Glutamatergic neuron (in vitro differentiated cells): Measurements from ENCODE around the gene SRGN. TPM values are rescaled to one million over a fixed set of nuclear protein-coding genes. Genes with fewer than 3 reads are reported as not detected.

Source experiments
- DNase-seq: peaks from one replicate; pipeline ENCODE4 v3.0.0; 2022
- H3K27ac Mint-ChIP-seq: one replicate; pipeline ENCODE4 v1.8.0; 2020; ENCODE audit warnings: mild to moderate bottlenecking, mixed read lengths, inconsistent platforms; ENCODE audit not compliant: unreplicated experiment
- H3K27me3 Mint-ChIP-seq: one replicate; pipeline ENCODE4 v1.8.0; 2020; ENCODE audit warnings: mild to moderate bottlenecking, moderate library complexity, mixed read lengths, inconsistent platforms; ENCODE audit not compliant: unreplicated experiment
- H3K36me3 Mint-ChIP-seq: one replicate; pipeline ENCODE4 v1.8.0; 2020; ENCODE audit warnings: mild to moderate bottlenecking, mixed read lengths, inconsistent platforms; ENCODE audit not compliant: unreplicated experiment
- H3K4me1 Mint-ChIP-seq: one replicate; pipeline ENCODE4 v1.8.0; 2020; ENCODE audit warnings: mild to moderate bottlenecking, low read depth, mixed read lengths, inconsistent platforms; ENCODE audit not compliant: unreplicated experiment
- H3K4me3 Mint-ChIP-seq: one replicate; pipeline ENCODE4 v1.8.0; 2020; ENCODE audit warnings: mild to moderate bottlenecking, mixed read lengths, inconsistent platforms; ENCODE audit not compliant: unreplicated experiment
- H3K9me3 Mint-ChIP-seq: one replicate; pipeline ENCODE4 v1.8.0; 2020; ENCODE audit warnings: mild to moderate bottlenecking, moderate library complexity, mixed read lengths, inconsistent platforms; ENCODE audit not compliant: unreplicated experiment
- total RNA-seq: library from RNA; stranded (reverse); fragmentation: NEBNext Ultra II Directional; extraction: Animal tissue kit (Norgen Biotek cat#: 25700); gene quantifications from one replicate; pipeline ENCODE4 v1.2.1, GENCODE V29; 2021; ENCODE audit not compliant: unreplicated experiment
- TF ChIP-seq, protein P1 (sequence below): fragments of 200-600 bp; sonication (generic); IDR thresholded peaks from one replicate; pipeline ENCODE4 v1.5.0; 2021; ENCODE audit not compliant: partially characterized antibody, unreplicated experiment

SRGN gene
- total RNA-seq, 1 donor from 2014 or later: not detected

DNA sequence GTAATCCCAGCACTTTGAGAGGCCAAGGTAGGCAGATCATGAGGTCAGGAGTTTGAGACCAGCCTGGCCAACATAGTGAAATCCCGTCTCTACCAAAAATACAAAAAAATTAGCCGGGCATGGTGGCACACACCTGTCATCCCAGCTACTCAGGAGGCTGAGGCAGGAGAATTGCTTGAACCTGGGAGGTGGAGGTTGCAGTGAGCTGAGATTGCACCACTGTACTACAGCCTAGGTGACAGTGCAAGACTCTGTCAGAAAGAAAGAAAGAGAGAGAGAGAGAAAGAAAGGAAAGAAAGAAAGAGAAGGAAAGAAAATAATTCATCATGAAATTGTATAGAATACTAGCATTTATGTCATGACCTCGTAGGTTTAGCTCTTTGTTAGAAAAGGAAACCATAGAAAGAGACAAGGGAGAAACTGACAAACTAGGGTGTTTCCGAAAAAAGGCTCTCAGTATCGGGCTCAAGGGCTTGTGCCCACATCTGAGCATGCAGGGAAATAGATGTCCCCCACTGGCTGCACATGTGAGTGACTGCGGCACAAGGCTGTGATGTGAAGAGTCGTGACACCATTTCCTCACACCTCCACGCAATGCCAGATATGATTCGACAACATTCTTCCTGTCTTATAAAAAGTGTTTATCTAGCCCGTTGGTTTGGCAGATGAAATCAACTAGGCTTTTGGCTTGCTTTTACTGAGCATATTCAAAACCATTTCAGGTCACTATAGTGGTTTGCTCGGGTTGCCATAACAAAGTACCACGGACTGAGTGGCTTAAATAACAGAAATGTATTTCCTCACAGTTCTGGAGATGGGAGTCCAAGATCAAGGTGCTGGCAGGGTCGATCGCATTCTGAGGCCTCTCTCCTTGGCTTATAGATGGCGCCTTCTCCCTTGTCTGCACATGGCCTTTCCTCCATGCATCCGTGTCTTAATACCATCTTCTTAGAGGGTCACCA is 2.0 kb downstream of the SRGN start:
- H3K4me3 Mint-ChIP-seq: no peak overlapping the region
- H3K9me3 Mint-ChIP-seq: no peaks in the 10 kb centered on the region

DNA sequence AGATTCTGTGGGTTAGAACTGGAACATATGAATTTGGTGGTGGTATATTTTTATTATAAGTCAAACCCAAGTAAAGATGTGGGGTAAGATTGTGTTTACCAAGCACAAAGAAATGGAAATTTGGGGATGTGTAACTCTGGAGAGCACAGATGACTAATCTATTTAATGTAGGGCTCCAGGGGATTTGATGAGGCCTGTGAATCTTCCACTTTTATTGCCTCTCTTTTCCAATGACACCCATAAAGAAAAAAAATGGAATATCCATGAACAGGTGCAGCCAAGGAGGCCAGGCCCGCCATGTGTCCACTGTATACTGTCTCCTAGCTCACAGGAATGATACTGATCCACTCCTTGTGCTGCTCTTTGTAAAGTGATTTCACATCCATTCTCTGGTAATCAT is 2.8 kb downstream of the SRGN start:
- no peak overlapping the region for H3K27ac Mint-ChIP-seq
- H3K27me3 Mint-ChIP-seq: peaks cover 1% of the 10 kb centered on the region
- H3K36me3 Mint-ChIP-seq: no peaks in the 10 kb centered on the region
- H3K9me3 Mint-ChIP-seq: no peaks in the 10 kb centered on the region
- TF ChIP-seq, protein P1, sequence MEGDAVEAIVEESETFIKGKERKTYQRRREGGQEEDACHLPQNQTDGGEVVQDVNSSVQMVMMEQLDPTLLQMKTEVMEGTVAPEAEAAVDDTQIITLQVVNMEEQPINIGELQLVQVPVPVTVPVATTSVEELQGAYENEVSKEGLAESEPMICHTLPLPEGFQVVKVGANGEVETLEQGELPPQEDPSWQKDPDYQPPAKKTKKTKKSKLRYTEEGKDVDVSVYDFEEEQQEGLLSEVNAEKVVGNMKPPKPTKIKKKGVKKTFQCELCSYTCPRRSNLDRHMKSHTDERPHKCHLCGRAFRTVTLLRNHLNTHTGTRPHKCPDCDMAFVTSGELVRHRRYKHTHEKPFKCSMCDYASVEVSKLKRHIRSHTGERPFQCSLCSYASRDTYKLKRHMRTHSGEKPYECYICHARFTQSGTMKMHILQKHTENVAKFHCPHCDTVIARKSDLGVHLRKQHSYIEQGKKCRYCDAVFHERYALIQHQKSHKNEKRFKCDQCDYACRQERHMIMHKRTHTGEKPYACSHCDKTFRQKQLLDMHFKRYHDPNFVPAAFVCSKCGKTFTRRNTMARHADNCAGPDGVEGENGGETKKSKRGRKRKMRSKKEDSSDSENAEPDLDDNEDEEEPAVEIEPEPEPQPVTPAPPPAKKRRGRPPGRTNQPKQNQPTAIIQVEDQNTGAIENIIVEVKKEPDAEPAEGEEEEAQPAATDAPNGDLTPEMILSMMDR: no peak
- DNase-seq: no peak
- no peaks in the 10 kb centered on the region for H3K4me1 Mint-ChIP-seq
- no peak overlapping the region for H3K4me3 Mint-ChIP-seq

More for the DNA sequence above, 2.0 kb downstream of the SRGN start:
- no peaks in the 10 kb centered on the region for H3K4me1 Mint-ChIP-seq
- TF ChIP-seq, protein P1: no peak
- no peak for DNase-seq
- H3K27me3 Mint-ChIP-seq: peaks cover 1% of the 10 kb centered on the region
- H3K27ac Mint-ChIP-seq: no peak overlapping the region
- H3K36me3 Mint-ChIP-seq: no peaks in the 10 kb centered on the region

DNA sequence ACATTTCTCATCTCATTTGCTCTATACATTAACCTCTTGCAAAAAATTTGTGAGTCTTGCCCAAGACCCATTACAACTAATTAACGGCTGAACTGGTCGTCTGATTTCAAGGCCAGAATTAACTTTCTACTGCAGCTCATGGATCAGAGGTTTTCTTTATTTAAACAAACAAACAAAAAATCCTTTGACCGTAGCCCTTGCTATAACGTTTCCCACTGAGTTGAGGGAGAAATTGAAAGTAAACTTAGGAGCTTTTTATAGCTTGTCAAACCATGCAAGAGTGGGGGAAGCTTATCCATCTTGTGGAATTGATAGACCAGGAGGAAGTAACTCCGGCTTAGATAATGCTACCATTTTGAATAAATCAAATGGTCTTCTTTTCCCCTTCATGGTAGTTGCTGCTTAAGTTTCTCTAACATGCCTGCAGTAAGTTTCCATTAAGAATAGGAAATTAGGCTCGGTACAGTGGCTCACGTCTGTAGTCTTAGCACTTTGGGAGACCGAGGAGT is 3.3 kb downstream of the SRGN start:
- Mint-ChIP-seq H3K27ac (no peak overlapping the region), H3K9me3 (no peaks in the 10 kb centered on the region), H3K27me3 (peaks cover 1% of the 10 kb centered on the region), H3K36me3 (no peaks in the 10 kb centered on the region), H3K4me1 (no peaks in the 10 kb centered on the region), H3K4me3 (no peak overlapping the region)
- no peak for DNase-seq
- TF ChIP-seq, protein P1: no peak

DNA sequence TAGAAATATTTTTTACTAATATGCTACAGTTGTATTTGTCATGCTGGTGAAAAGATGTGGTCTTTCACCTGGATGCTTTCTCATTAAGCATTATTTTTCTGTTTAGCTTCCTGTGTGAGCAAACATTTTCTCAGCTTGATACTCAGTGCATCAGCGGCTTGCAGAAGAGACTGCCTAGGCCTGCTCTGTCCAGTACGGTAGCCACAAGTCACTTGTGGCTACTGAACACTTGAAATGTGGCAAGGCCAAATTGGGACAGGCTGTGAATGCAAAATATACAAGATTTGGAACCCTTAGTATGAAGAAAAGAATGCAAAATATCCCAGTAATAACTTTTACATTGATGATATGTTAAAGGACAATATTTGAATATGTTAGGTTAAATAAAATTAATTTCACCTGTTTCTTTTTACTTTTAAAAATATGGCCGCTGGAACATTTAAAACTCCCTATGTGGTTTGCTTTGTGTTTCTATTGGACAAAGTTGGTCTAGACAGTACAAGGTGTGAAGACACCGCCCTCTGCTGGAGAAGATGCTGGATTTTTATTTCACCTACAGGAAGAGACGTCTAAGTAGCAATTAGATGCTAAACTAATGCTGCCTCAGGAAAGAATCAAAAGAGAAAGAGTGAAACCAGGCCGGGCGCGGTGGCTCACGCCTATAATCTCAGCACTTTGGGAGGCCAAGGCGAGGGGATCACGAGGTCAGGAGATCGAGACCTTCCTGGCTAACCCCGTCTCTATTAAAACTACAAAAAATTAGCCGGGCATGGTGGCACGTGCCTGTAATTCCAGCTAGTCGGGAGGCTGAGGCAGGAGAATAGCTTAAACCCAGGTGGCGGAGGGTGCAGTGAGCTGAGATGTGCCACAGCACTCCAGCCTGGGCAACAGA is 5.3 kb downstream of the SRGN start:
- Mint-ChIP-seq H3K9me3 (no peaks in the 10 kb centered on the region), H3K27me3 (peaks cover 1% of the 10 kb centered on the region), H3K4me1 (no peaks in the 10 kb centered on the region), H3K36me3 (no peaks in the 10 kb centered on the region), H3K27ac (no peak overlapping the region), H3K4me3 (no peak overlapping the region)
- peak; percentile 62 for DNase-seq
- TF ChIP-seq, protein P1: peak; percentile 78
